Adrenal gland (tissue), 12 donors: ENCODE results near the gene SYAP1. TPM values are rescaled to one million over a fixed set of nuclear protein-coding genes. Genes with fewer than 3 reads are reported as not detected.

ENCODE experiments used
- DNase-seq, 7 donors: peaks; one replicate each; pipeline ENCODE4 v3.0.0-alpha.2; 2019 to 2020
- H3K27ac ChIP-seq, 5 donors: fragments of 200-600 bp; sonication (generic) in 4 of 5; 1 replicate in 3 of 5; 2 replicates in 2 of 5; pipeline versions ENCODE4 v1.5.1 to v1.8.0; 2016 to 2020; ENCODE audit warnings: mild to moderate bottlenecking in 1 of 5
- H3K27me3 ChIP-seq: fragments of 200-600 bp; 2 replicates; pipeline ENCODE4 v1.8.0; 2021
- H3K36me3 ChIP-seq, 2 donors: fragments of 200-600 bp; replicated peaks in 1 of 2; 1 replicate in 1 of 2; 2 replicates in 1 of 2; pipeline versions ENCODE4 v1.5.1 to v1.8.0; 2018 to 2022
- H3K4me1 ChIP-seq, 2 donors: fragments of 200-600 bp; replicated peaks in 1 of 2; 1 replicate in 1 of 2; 2 replicates in 1 of 2; pipeline versions ENCODE4 v1.5.1 to v1.8.0; 2018 to 2021
- H3K4me3 ChIP-seq, 4 donors: fragments of 200-600 bp; sonication (generic) in 3 of 4; one replicate each; pipeline ENCODE4 v1.5.1; 2016 to 2018
- H3K9me3 ChIP-seq, 3 donors: fragments of 200-600 bp; sonication (generic) in 1 of 3; replicated peaks in 1 of 3; 1 replicate in 2 of 3; 2 replicates in 1 of 3; pipeline versions ENCODE4 v1.5.1 to v1.8.0; 2016 to 2021
- CTCF ChIP-seq, 6 experiments: fragments of 450-650 bp in 4 of 6; fragments of 200-600 bp in 2 of 6; sonication (generic) in 1 of 6; IDR thresholded peaks; 1 replicate in 5 of 6; 2 replicates in 1 of 6; pipeline versions ENCODE4 v1.5.1 to v1.8.0; 2016 to 2021; ENCODE audit warnings: antibody characterized with exemption in 6 of 6, mild to moderate bottlenecking in 2 of 6, moderate library complexity in 1 of 6
- POLR2A ChIP-seq, 2 donors: fragments of 450-650 bp; IDR thresholded peaks; one replicate each; pipeline ENCODE4 v1.6.1; 2017; ENCODE audit warnings: antibody characterized with exemption in 2 of 2, mild to moderate bottlenecking in 2 of 2, moderate library complexity in 1 of 2
- WGBS, 4 donors: extraction: QIAGEN DNeasy Blood & Tissue Kit in 2 of 4; methylation state at CpG; one replicate each; pipeline versions ENCODE4 v1.1.5 to v1.1.7; 2013 to 2017; 5-methylcytosine and 5-hydroxymethylcytosine counted together
- intact Hi-C, 2 donors: fragments of 100-400 bp; cut with DNase I; formaldehyde crosslinking; loops; one replicate each; pipeline versions ENCODE4 v1.14.1 to v1.15.0; 2022 to 2023
- polyA plus RNA-seq, 3 donors: library from polyadenylated mRNA; stranded (reverse); fragments of 200-250 nt in 2 of 3; fragments of 350-450 nt in 1 of 3; fragmentation: Illumina TruSeq in 1 of 3; extraction: RNeasy Lipid Tissue Mini Kit (QIAGEN cat#74804) in 1 of 3; gene quantifications; one replicate each; pipeline ENCODE4 v1.2.3, GENCODE V29; 2013 to 2014
- small RNA-seq, 2 donors: library from RNA; depleted of rRNA; stranded (forward); fragments of <200 nt; gene quantifications; one replicate each; pipeline ENCODE3, GENCODE V24; 2016
- total RNA-seq, 9 donors: library from RNA; depleted of rRNA in 4 of 9; stranded (reverse); fragments of >200 nt in 4 of 9; fragments of 120-200 nt in 1 of 9; fragmentation: NEBNext Ultra II Directional in 1 of 9; extraction: Animal tissue kit (Norgen Biotek cat#: 25700) in 1 of 9; gene quantifications; one replicate each; pipeline versions ENCODE4 v1.1.0 to v1.2.4, GENCODE V29; 2013 to 2023
- donor health status: healthy with polysubstance abuse.
- donor health status: Bipolar disorder and iron deficiency.
- donor health status: DM: yes; HTN: yes; CAD: no.
- donor health status: DM: no; HTN: no; CAD: no.
- donor health status: DM: no; HTN: no; CAD: no.
- donor health status: DM: yes; HTN: yes; CAD: no.

SYAP1 gene
- total and polyA plus RNA-seq, 12 donors, result 15.8 to 106 (median 43.6) TPM

DNA sequence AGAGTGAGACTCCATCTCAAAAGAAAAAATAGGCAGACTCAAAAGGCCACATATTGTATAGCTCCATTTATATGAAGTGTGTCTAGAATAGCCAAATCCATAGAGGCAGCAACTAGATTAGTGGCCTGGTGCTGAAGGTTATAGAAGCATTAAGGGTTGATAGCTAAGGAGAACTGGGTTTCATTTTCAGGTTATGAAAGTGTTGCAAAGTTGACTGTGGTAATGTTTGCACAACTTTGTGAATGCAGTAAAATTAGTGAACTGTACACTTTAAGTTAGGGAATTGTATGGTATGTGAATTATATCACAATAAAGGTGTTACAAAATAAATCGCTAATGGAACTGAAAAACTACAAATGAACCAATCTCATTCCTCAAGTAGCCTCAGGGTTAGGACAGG, 95.2 kb downstream of the SYAP1 start:
- peaks cover 0 to 9% of the 10 kb centered on the region in 2 donors for H3K36me3 ChIP-seq
- 86 to 100% (median 97%) methylated on average over 1 of the region's 1 CpG for WGBS, 4 donors
- TF ChIP-seq POLR2A (IDR thresholded peaks at IDR 0.05), result no peak
- no peak for TF ChIP-seq CTCF (IDR thresholded peaks at IDR 0.05)
- intact Hi-C loops, result no loop called here
- H3K9me3 ChIP-seq, result no peaks in the 10 kb centered on the region
- H3K4me1 ChIP-seq, result no peaks in the 10 kb centered on the region
- no peak overlapping the region for H3K27ac ChIP-seq
- no peaks in the 10 kb centered on the region for H3K27me3 ChIP-seq
- H3K4me3 ChIP-seq, result no peak overlapping the region
- no peak for DNase-seq

Small RNAs within 50 kb of the gene (small RNA-seq; reads per million reads assigned to genes)
- gene RNU7-56P (0 reads per million in 2 donors), gene RPL12P49 (0 reads per million in 2 donors)

Other genes with a start within 250 kb of the SYAP1 start
- under 1 TPM in 1 of 9 donors, not detected in 8; 0.33 TPM for gene S100G, start 69.5 kb upstream of the SYAP1 start, total RNA-seq
- under 1 TPM in 1 of 3 donors, not detected in 2; 0.48 TPM for gene S100G, start 69.5 kb upstream of the SYAP1 start, polyA plus RNA-seq
- gene CTPS2, start 6.9 kb upstream of the SYAP1 start, total RNA-seq, result 10 to 100 TPM in 8 of 9 donors, 1 to 10 TPM in 1; 8.1 to 29.9 (median 17.2) TPM
- 10 to 100 TPM; 10.9 to 35.8 (median 20.1) TPM for gene CTPS2, start 6.9 kb upstream of the SYAP1 start, polyA plus RNA-seq
- gene TXLNG, start 66.9 kb downstream of the SYAP1 start, total RNA-seq, result 10 to 100 TPM; 15.4 to 33.2 (median 22.1) TPM
- gene TXLNG, start 66.9 kb downstream of the SYAP1 start, polyA plus RNA-seq, result 10 to 100 TPM; 18.2 to 29.5 (median 27.0) TPM
- 1,000 to 10,000 TPM in 1 of 9 donors, 100 to 1,000 TPM in 8; 175 to 1,133 (median 288) TPM for gene RBBP7, start 150.8 kb downstream of the SYAP1 start, total RNA-seq
- 1,000 to 10,000 TPM in 1 of 3 donors, 100 to 1,000 TPM in 2; 249 to 1,639 (median 532) TPM for gene RBBP7, start 150.8 kb downstream of the SYAP1 start, polyA plus RNA-seq
- gene REPS2, start 227.0 kb downstream of the SYAP1 start, total RNA-seq, result 10 to 100 TPM; 34.4 to 84.8 (median 42.6) TPM
- 10 to 100 TPM; 13.9 to 87.0 (median 15.7) TPM for gene REPS2, start 227.0 kb downstream of the SYAP1 start, polyA plus RNA-seq